ENCODE results near the gene EPB41.
"Not testable (repeated sequence)": the region's sequence is repeated elsewhere in the genome, so short reads cannot be mapped to it uniquely, and the experiment has no call there.

The EPB41 gene

DNA sequence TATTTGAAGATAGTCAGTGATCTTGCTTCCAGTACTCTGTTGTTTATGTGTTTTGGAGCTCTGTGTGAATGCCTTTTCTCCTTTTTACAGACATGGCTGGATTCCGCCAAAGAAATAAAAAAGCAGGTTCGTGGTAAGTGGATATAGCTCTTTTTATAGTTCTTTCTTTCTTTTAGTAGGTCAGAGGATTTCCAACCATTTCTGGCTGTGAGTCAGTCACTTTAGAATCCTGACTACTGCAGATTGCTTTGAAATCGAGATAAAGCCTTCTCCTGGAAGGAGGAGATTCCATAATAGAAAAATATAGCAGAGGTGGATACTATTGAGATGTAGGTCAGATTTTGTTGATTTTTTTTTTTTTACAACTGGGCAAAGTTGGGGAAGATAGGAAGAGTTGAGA lies 97.4 kb downstream of the EPB41 start:
- no peak for DNase-seq
- in situ Hi-C loops (cut with HindIII; ENCODE audit: low pct_ligation_motif_present, low pct_unique_long_range_greater_than_20kb, low sequenced_read_pairs): no loop called here

DNA sequence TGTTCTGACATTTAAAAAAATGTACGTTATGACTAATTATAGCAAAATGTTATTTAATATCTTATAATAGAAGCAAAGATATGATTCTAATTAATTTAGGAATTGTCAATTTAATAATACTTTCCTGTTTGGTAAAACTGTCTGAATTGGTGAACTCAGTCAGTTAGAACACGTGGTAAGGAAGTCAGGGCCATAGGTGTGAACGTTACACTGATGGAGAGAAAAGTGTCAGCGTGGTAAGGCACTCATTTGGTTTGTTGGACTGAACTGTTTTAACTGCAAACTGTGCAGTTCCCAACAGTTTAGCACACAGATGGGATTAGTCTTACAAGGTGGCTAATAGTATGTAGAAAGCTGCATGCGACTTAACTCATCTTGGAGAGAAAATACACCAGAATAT lies 102.9 kb downstream of the EPB41 start:
- in situ Hi-C loops (cut with HindIII; ENCODE audit: low pct_ligation_motif_present, low pct_unique_long_range_greater_than_20kb, low sequenced_read_pairs): no loop called here

DNA sequence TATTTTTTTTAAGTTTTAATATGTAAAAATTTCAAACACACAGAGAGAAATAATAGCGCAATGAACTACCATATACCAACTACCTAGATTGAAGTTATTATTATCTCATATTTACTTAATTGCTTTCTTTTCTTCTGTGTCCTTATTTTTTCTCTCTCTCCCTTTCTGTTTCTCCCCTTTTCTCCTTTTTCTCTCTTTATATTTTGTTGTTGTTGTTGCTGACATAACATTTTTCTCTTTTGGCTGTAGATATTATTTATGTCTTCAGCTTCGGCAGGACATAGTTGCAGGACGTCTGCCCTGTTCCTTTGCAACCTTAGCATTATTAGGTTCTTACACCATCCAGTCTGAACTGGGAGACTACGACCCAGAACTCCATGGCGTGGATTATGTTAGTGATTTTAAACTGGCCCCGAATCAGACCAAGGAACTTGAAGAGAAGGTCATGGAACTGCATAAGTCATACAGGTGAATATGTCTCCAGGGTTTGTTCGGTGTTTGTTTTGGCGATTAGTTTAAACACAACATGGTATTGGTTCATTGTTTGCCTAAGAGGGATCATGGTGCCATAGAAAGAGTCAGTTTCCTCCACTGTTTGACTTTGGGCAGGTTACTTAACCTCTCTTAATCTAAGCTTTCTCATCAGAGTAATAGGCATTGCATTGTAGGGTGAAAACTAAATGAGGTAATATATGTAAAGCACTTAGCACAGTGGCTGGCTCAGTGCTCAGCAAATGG lies 103.8 kb downstream of the EPB41 start:
- in situ Hi-C loops (cut with HindIII; ENCODE audit: low pct_ligation_motif_present, low pct_unique_long_range_greater_than_20kb, low sequenced_read_pairs): no loop called here
- DNase-seq: no peak

More for the DNA sequence above, 102.9 kb downstream of the EPB41 start:
- DNase-seq: no peak

DNA sequence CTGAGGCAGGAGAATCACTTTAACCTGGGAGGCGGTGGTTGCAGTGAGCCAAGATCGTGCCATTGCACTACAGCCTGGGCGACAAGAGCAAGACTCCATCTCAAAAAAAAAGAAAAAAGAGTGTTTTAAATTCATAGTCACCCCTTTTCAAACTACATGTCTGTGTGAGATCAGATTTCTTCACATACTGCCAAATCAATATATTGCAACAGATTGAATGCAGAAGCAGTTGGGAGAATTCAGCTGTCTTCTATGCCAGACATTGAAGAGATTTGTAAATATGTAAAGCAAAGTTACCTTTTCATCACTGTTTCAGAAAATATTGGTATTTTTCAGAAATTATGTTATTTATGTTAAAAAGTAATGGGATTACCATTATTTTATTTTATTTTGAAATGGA lies 108.3 kb downstream of the EPB41 start:
- in situ Hi-C loops (cut with HindIII; ENCODE audit: low pct_ligation_motif_present, low pct_unique_long_range_greater_than_20kb, low sequenced_read_pairs): no loop called here
- DNase-seq: no peak

DNA sequence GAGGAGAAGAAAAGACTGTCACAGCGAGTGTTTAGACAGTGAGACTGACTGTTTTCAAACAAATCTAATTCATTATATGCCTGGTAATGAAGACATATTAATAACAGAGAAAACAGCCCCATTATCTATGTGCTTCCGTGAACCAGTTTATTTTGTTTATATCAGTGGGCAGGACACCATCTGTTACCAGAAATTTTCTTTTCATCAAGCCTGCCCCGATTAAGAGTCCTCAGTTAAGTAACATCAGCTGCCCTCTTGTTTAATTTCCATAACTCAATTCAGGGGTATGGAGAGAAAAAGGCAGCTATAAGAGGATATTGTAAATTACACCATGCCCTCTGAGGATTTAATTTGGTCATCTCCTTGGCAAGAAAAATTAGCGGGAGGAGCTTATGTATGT lies 115.3 kb downstream of the EPB41 start:
- in situ Hi-C loops (cut with HindIII; ENCODE audit: low pct_ligation_motif_present, low pct_unique_long_range_greater_than_20kb, low sequenced_read_pairs): loop anchor here (10.0 kb wide), 1 partner anchor 145 kb away; no protein-coding TSS in a partner anchor
- DNase-seq: no peak

DNA sequence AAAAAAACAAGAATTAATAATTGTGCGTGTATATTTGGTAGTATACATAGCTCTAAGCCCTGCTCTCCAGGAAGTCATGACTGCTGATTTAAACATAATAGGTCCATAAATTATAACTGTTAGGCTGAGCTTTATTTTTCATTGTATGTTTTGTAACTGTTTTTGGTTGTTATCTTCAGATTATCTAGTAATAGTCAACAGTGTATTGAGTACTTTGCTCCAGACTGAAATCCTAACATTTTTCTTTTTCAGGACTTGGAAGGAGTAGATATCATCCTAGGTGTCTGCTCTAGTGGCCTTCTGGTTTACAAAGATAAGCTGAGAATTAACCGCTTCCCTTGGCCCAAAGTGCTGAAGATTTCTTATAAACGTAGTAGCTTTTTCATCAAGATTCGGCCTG lies 118.5 kb downstream of the EPB41 start:
- in situ Hi-C loops (cut with HindIII; ENCODE audit: low pct_ligation_motif_present, low pct_unique_long_range_greater_than_20kb, low sequenced_read_pairs): loop anchor here (10.0 kb wide), 1 partner anchor 148 kb away; no protein-coding TSS in a partner anchor
- DNase-seq: no peak

DNA sequence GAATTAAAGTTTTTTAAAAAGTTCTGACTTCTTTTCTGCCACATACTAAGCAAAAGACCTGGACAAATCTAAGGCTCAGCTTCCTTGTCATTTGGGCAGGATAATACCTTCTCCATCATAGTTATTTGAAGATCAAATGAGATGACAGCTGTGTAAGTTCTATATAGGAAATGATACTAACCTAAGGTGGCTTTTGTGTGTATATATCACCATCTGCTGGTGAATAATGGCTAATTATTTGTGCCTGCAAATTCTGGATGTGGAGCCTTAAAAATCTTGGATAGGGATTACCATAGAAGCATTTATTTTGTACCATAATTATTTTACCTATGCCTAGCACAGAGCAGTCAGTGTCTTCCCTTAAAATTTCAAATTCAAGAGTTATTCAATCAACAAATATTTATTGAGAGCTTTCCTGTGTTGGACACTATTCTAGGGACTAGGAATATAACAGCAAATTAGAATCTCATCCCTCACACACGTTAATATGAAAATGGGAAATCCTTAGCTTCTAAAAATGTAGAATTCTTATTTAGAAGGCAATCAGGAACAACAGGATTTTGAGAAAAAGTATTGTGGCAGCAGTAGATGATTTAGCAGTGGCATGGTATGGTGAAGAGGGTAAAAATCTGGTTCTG lies 119.6 kb downstream of the EPB41 start:
- DNase-seq: peak; percentile 48
- in situ Hi-C loops (cut with HindIII; ENCODE audit: low pct_ligation_motif_present, low pct_unique_long_range_greater_than_20kb, low sequenced_read_pairs): loop anchor here (10.0 kb wide), 1 partner anchor 149 kb away; no protein-coding TSS in a partner anchor

DNA sequence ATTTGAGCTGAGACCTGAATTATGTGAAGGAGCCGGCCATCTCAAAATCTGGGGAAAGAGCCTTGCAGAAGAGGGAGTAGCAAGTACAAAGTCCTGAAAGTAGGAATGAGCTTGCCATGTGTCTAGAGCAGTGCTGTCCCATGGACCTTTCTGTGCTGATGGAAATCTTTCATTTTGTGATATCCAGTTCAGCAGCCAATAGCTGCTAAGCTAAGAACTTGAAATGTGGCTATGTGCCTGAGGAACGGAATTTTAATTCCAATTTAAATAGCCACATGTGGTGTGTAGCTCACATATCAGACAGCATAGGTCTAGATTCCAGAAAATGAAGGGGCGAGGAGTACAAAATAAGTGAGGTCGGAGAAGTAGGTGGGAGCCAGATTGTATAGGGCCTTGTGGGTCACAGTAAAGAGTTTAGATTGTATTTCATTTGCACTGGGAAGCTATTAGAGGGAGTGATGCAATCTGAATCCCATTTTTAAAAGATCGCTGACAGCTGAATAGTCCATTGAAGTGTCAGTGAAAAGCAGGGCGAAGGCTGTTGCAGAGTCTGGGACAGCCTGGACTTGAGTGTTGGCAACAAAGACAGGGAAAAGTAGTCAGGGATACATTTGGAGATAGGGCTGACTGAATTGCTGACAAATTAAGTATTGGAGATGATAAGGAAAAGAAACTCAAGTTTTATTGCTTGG lies 129.1 kb downstream of the EPB41 start:
- in situ Hi-C loops (cut with HindIII; ENCODE audit: low pct_ligation_motif_present, low pct_unique_long_range_greater_than_20kb, low sequenced_read_pairs): no loop called here
- DNase-seq: no peak

DNA sequence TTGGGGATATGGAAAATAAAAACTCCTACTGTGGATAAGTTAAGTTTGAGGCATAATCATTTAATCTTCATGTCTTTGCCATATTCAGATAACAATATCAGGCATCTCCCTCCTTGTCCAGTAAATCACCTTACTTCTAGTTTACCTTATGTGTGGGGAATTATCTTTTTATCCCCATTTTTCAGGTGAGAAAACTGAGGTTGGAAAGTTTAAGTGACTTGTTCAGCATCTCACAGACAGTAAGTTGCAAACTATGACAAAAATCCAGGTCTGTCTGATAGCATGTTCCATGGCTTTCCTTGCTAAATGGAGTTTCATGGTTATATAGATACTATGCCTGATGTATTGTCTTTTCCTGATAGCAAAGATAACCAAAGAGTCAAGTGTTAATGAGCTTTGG lies 129.6 kb downstream of the EPB41 start:
- in situ Hi-C loops (cut with HindIII; ENCODE audit: low pct_ligation_motif_present, low pct_unique_long_range_greater_than_20kb, low sequenced_read_pairs): no loop called here
- no peak for DNase-seq

DNA sequence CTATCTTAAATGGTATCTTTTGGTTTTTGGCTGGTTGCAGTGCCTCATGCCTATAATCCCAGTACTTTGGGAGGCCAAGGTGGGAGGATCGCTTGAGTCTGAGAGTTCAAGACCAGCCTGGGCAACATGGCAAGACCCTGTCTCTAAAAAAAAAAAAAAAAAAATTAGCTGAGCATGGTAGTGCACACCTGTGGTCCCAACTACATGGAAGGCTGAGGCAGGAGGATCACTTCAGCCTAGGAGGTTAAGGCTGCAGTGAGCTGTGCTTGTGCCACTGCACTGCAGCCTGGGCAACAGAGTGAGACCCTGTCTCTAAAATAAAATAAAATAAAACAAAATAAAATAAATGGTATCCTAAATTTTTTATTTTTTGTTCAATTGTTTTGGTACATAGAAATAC lies 131.3 kb downstream of the EPB41 start:
- DNase-seq; in situ Hi-C loops (cut with HindIII; ENCODE audit: low pct_ligation_motif_present, low pct_unique_long_range_greater_than_20kb, low sequenced_read_pairs): not testable (repeated sequence)

DNA sequence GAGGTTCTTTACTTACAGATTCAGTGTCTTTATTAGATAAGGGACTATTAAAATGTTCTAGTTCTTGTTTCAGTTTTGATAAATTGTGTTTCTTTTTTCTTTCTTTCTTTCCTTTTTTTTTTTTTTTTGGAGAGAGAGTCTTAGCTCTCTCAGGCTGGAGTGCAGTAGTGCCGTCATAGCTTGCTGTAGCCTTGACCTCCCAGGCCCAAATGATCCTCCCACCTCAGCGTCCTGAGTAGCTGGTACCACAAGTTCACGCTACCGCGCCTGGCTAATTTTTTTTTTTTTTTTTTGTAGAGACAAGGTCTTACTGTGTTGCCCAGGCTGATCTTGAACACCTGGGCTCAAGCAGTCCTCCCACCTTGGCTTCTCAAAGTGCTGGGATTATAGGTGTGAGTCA lies 132.8 kb downstream of the EPB41 start:
- in situ Hi-C loops (cut with HindIII; ENCODE audit: low pct_ligation_motif_present, low pct_unique_long_range_greater_than_20kb, low sequenced_read_pairs): no loop called here
- no peak for DNase-seq

DNA sequence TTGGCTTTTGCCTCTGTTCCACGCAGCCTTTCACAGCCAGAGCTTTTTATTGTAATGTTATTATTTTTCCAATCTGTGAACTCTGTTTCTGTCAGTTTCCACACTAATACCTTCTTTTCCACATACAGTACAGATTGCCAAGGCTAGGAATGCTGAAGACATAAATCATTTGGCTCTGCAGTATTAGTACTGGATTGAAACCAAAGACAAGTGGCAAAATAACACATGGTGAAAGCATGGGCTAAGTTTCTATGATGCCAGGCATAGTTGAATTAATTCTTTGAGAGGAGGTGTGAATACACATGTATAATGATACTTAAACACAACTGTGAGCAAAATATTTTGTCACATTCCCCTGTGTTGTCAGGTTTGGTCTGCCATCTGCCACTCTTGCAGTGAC lies 135.8 kb downstream of the EPB41 start:
- in situ Hi-C loops (cut with HindIII; ENCODE audit: low pct_ligation_motif_present, low pct_unique_long_range_greater_than_20kb, low sequenced_read_pairs): no loop called here
- no peak for DNase-seq

DNA sequence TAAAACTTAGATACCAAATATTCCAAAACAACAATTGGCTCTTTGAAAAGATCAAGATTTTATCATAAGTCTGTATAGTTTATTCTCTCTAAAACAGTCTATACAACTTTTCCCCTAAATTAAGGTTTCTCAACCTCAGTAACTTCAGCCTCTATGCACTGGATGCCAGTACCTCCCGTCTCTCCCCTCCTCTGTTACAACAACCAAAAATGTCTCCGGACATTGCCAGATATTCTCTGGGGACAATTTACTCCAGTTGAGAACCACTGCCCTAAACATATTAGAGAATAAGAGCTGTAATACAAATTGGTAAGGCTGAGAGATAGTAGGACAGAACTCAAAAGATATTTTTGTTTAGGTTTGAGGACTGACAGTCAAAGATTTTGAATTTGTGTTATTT lies 137.7 kb downstream of the EPB41 start:
- in situ Hi-C loops (cut with HindIII; ENCODE audit: low pct_ligation_motif_present, low pct_unique_long_range_greater_than_20kb, low sequenced_read_pairs): no loop called here

DNA sequence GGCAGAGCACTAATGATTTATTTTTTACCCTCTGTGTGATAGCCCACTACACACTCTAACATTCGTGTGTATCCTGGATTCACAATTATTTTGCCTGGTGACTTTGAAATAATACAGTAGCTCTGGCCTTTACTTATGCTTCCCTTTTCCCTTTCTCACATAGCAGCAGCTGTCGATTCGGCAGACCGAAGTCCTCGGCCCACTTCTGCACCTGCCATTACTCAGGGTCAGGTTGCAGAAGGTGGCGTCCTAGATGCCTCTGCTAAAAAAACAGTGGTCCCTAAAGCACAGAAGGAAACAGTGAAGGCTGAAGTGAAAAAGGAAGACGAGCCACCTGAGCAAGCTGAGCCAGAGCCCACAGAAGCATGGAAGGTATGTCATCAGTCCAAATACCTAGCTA lies 138.6 kb downstream of the EPB41 start:
- DNase-seq: no peak
- in situ Hi-C loops (cut with HindIII; ENCODE audit: low pct_ligation_motif_present, low pct_unique_long_range_greater_than_20kb, low sequenced_read_pairs): no loop called here

More for the DNA sequence above, 137.7 kb downstream of the EPB41 start:
- DNase-seq: no peak

DNA sequence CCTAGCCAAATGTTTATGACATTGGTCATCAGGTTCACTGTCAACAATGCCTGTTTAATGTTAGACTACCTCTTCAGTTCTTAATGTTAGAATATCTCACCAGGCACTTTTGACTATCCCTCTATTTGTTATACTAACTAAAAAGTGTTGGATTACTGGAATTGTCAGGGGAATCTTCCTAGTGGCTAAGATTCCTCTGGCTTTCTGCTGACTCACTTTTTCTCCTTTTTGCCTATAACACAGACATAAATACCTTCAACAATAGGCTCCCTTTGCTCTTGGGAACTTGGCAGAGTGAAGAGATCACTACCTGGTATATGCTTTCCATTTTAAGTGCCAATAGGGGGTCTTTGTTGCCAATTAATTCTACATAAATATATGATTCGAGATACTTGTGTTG lies 140.8 kb downstream of the EPB41 start:
- in situ Hi-C loops (cut with HindIII; ENCODE audit: low pct_ligation_motif_present, low pct_unique_long_range_greater_than_20kb, low sequenced_read_pairs): no loop called here
- DNase-seq: no peak

DNA sequence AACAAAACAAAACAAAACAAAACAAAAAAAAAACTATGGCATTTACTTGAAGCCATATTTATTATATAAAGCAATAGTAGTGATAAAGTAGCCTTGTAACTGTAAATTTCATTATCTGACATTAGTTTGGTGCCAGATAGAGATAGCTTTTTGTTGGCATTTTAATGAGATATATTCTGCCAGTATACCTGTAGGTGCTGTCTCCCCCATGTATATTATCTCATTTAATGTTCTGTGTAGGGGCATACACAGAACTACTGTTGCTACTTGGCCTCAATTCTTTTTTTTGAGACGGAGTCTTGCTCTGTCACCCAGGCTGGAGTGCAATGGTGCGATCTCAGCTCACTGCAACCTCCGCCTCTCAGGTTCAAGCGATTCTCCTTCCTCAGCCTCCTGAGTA lies 141.9 kb downstream of the EPB41 start:
- DNase-seq: no peak
- in situ Hi-C loops (cut with HindIII; ENCODE audit: low pct_ligation_motif_present, low pct_unique_long_range_greater_than_20kb, low sequenced_read_pairs): no loop called here

DNA sequence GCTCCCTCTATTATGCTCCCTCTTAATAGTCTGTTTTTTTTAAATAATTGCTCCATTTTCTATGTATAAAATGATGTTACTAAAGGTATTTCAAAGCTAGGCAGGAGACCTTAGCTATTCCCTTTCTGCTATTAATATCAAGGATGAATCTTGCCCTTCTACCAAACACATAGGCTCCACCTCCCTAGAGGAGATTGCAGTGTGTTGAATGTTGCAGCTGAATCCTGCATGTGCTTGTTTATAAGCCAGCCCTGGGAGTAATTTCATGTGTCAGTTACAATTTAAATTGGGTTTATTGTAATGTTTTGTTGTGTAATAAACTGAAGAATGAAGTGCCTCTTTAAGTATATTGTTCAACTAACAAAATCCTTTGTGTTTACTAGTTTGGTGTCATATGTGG lies 143.3 kb downstream of the EPB41 start:
- no peak for DNase-seq
- in situ Hi-C loops (cut with HindIII; ENCODE audit: low pct_ligation_motif_present, low pct_unique_long_range_greater_than_20kb, low sequenced_read_pairs): no loop called here

DNA sequence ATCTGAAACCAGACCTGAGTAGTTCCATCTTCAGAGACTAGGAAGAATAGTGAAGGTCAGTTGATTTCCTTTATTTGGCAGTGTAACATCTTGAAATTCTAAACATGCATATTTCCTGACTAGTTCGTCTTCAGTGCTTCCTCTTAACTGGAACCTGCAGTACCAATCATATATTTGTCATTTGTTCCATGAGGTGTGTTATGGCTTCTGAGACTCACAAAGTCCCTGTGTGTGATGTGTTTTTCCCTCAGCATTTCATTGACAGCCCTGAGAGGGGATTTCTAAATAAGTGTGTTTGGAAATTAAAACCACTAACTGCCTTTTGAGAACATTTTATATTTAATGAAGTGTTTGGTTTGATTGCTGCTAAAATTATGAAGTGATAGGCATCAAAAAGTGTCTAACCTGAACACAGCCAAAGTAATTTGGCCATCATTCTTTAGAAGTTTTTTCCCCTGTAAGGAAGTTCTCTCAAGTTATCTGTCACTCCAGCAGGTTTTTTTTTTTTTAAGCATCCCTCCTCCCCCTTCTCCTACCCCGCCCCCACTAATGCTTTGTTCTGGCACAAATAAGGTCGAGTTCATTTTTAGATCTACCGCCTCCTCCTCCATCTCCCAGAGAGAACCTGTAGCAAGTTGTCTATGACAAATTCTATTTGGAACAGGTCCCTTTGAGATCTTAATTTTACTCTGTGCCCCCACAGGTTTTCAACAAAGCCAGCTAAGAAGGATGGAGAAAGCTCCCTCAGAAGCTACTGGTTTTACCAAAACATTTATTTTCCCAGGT lies 148.0 kb downstream of the EPB41 start:
- in situ Hi-C loops (cut with HindIII; ENCODE audit: low pct_ligation_motif_present, low pct_unique_long_range_greater_than_20kb, low sequenced_read_pairs): no loop called here
- DNase-seq: no peak

DNA sequence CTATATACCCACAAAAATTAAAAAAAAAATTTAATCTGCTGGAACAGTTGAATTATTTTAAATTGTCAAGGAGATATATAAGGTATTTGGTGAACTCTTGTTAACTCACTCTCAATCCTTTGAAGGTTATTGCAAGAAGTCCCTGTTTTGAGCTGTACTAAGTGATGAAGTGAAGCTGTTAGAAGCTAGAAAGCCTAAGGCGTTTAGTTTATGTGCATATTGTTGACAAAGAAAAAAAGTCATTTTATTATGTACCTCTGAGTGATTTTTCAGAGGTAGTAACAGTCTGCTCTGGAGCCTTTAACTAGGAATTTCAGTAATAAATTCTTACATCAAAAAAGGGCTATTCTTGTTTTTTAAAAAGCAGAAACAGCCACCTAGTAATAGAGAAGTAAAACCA lies 149.7 kb downstream of the EPB41 start:
- in situ Hi-C loops (cut with HindIII; ENCODE audit: low pct_ligation_motif_present, low pct_unique_long_range_greater_than_20kb, low sequenced_read_pairs): no loop called here
- DNase-seq: no peak

Data from ACHN (cell line).